Retinal pigment epithelial cell (primary cell): ENCODE measurements around the gene WDR7.

Source experiments
- DNase-seq: peaks from one replicate; pipeline ENCODE4 v3.0.0-alpha.2; 2010; ENCODE audit warnings: low read depth
- H3K4me3 ChIP-seq: 2 replicates; pipeline ENCODE4 v1.5.1; 2011; ENCODE audit warnings: mild to moderate bottlenecking, low read length, control low read depth, moderate library complexity
- CTCF ChIP-seq: conservative IDR thresholded peaks from 2 replicates; pipeline ENCODE4 v1.5.1; 2011; ENCODE audit warnings: low read depth, low read length, control low read depth, inconsistent platforms

The WDR7 gene

DNA sequence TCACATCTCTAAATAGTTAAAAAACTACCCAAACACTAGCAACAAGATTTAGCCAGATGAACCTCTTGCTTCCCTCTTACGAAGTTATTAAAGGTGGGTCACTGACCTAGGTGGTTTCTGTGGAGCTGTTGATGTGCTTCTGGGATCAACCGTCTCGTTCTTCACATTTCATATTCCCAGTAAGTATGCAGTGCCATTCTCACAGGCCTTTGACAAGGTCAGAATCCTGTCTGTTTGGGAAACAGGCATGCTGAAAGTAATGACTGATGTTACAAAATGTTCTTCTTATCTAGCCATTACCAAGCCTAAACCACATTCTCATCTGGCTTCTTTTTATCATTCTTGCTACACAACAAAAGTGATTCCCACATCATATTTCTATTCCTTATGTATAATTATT is 70.3 kb downstream of the WDR7 start:
- TF ChIP-seq CTCF, result no peak
- DNase-seq, result no peak
- H3K4me3 ChIP-seq, result no peak overlapping the region

DNA sequence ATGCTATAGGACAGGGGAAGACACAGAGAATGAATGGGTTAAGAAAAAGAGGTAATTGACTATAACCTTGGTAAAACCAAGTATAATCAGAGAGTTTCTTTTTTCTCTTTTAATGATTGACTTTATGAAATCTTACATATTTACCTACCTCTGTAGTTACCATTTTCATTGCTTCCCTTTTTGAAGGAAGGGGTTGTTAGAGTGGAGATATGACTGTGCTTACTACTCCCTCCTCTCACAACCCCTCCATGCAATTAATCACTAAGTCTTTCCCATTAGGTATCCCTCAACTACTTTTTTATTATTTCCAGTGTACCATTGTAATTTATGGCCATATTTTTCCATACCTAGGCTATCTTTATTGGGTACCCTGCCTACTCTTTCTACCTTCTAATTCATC is 71.4 kb downstream of the WDR7 start:
- no peak for TF ChIP-seq CTCF
- H3K4me3 ChIP-seq, result no peak overlapping the region
- DNase-seq, result no peak

GRCh38 chr18:56723068-56723467 is 71.9 kb downstream of the WDR7 start:
- TF ChIP-seq CTCF, result no peak
- no peak for DNase-seq
- H3K4me3 ChIP-seq, result no peak overlapping the region

DNA sequence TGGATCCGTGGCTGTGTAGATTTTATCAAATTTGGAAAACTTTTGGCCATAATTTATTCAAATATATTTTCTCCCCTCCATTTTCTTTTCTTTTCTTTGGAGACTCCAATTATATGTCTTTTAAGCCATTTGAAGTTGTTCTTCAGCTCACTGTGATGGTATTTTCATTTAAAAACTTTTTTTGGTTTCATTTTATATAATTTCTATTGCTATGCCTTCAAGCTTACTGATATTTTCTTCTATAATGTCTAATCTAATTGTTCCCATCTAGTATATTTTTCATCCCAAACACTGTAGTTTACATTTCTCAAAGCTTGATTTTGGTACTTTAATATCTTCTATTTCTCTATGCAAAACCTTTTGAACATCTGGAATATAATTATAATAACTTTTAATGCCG is 72.5 kb downstream of the WDR7 start:
- no peak for TF ChIP-seq CTCF
- no peak for DNase-seq
- no peak overlapping the region for H3K4me3 ChIP-seq

- no peak for TF ChIP-seq CTCF
- no peak overlapping the region for H3K4me3 ChIP-seq
- DNase-seq, result no peak
Measured at GRCh38 chr18:56726906-56727305, 75.7 kb downstream of the WDR7 start.

DNA sequence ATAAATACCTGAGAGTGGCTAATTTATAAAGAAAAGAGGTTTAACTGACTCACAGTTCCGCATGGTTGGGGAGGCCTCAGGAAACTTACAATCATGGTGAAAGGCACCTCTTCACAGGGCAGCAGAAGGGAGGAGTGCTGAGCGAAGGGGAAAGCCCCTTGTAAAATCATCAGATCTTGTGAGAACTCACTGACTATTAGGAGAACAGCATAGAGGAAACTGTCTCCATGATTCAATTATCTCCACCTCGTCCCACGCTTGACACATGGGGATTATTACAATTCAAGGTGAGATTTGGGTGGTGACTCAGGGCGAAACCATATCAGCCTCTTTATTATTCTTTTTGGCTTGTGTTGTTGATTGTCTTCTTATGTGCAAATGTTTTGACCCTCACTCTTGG is 76.2 kb downstream of the WDR7 start:
- TF ChIP-seq CTCF, result no peak
- no peak overlapping the region for H3K4me3 ChIP-seq
- no peak for DNase-seq

DNA sequence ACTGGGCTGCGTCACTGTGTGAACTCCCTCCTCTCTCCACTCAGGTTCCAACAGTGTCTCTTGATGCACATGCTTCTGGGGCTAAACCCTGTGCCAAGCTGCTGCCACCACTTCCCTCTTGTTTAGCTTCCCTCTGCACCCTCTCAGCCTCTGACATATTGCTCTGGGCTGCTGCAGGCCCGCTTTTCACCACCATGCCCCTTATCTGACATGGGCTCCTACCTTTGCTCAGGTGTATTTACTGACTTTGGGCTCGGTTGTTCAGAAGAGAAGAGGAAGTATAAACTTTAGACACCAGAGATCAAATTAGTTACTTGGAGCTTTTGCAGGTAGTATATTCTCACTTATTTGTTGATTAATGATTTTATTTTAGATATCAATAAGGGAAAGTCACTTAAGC is 77.6 kb downstream of the WDR7 start:
- DNase-seq, result no peak
- no peak for TF ChIP-seq CTCF
- H3K4me3 ChIP-seq, result no peak overlapping the region
